Fibroblast of villous mesenchyme (primary cell): ENCODE results near the gene TRIM49D2. TPM values are rescaled to one million over a fixed set of nuclear protein-coding genes. Genes with fewer than 3 reads are reported as not detected.
"Not testable (repeated sequence)": the region's sequence is repeated elsewhere in the genome, so short reads cannot be mapped to it uniquely, and the experiment has no call there.

ENCODE experiments used
- DNase-seq: peaks from one replicate; pipeline ENCODE4 v3.0.0-alpha.2; 2010; ENCODE audit warnings: low read depth
- H3K4me3 ChIP-seq: 2 replicates; pipeline ENCODE4 v1.5.1; 2011; ENCODE audit warnings: low read depth, mild to moderate bottlenecking, low read length
- CTCF ChIP-seq: IDR thresholded peaks from 2 replicates; pipeline ENCODE4 v1.5.1; 2012; ENCODE audit warnings: low read depth, mild to moderate bottlenecking, low read length; ENCODE audit not compliant: insufficient read depth
- small RNA-seq: library from RNA; depleted of rRNA; stranded (forward); fragments of <200 nt; gene quantifications from one replicate; pipeline ENCODE3, GENCODE V24; 2012
- total RNA-seq: library from RNA; depleted of rRNA; stranded (reverse); fragments of >200 nt; gene quantifications from 2 replicates; pipeline ENCODE4 v1.2.3, GENCODE V29; 2012

Gene TRIM49D2
- not detected in 2 replicates for total RNA-seq

GRCh38 chr11:89923764-89924163 is at the start of gene TRIM49D2:
Gene TRIM49D2, plus strand, starts transcription at chr11:89924064. Its CDS starts 2,698 bp downstream, at chr11:89926762.
- not testable (repeated sequence) for DNase-seq, H3K4me3 ChIP-seq

- not testable (repeated sequence) for H3K4me3 ChIP-seq, DNase-seq
These were observed 46.4 kb upstream of the TRIM49D2 start for GRCh38 chr11:89877511-89877910.

- H3K4me3 ChIP-seq, DNase-seq: not testable (repeated sequence)
These were observed 30.6 kb upstream of the TRIM49D2 start for GRCh38 chr11:89893245-89893644.

- H3K4me3 ChIP-seq, DNase-seq: not testable (repeated sequence)
These were observed 23.1 kb upstream of the TRIM49D2 start for GRCh38 chr11:89900809-89901208.

GRCh38 chr11:89922195-89922660 is 1.6 kb upstream of the TRIM49D2 start, which contains the start of gene TRIM49D1:
Gene TRIM49D1, minus strand, starts transcription at chr11:89922245. Its CDS starts 4,535 bp downstream, at chr11:89917710.
- DNase-seq: no peak
- no peak within 1 kb of the TSS for H3K4me3 ChIP-seq
- no peak for TF ChIP-seq CTCF

- not testable (repeated sequence) for DNase-seq, H3K4me3 ChIP-seq
These were observed 37.0 kb downstream of the TRIM49D2 start for GRCh38 chr11:89960833-89961232.

GRCh38 chr11:89965737-89966136 is 41.9 kb downstream of the TRIM49D2 start, which contains the start of gene TRIM64:
Gene TRIM64, plus strand, starts transcription at chr11:89966037. Its CDS starts 2,467 bp downstream, at chr11:89968504.
- not testable (repeated sequence) for H3K4me3 ChIP-seq

More at GRCh38 chr11:89965737-89966136, 41.9 kb downstream of the TRIM49D2 start, which contains the start of gene TRIM64:
- not testable (repeated sequence) for DNase-seq

Small RNA genes lying within 50 kb of the gene (small RNA-seq; reads per million reads assigned to genes)
- gene AP004607.1: not detected

Other genes with a start within 250 kb of the TRIM49D2 start
- gene TRIM77, start 213.8 kb upstream of the TRIM49D2 start, total RNA-seq: not detected in 2 replicates
- not detected in 2 replicates for gene TRIM49, start 115.5 kb upstream of the TRIM49D2 start, total RNA-seq
- not detected in 2 replicates for gene TRIM64B, start 45.6 kb upstream of the TRIM49D2 start, total RNA-seq
- gene TRIM49D1, start 1.8 kb upstream of the TRIM49D2 start, total RNA-seq: not detected in 2 replicates
- not detected in 2 replicates for gene TRIM64, start 42.0 kb downstream of the TRIM49D2 start, total RNA-seq
- not detected in 2 replicates for gene TRIM49C, start 107.0 kb downstream of the TRIM49D2 start, total RNA-seq
- not detected in 2 replicates for gene UBTFL1, start 161.9 kb downstream of the TRIM49D2 start, total RNA-seq
- gene NAALAD2, start 210.6 kb downstream of the TRIM49D2 start, total RNA-seq: 1.9 and 2.2 TPM in 2 replicates